Activated CD4-positive, alpha-beta T cell treated with anti-CD3 and anti-CD28 coated beads, Interleukin-2, amount 50 U/mL, for 4 hours (primary cell): Measurements from ENCODE around the gene TMEM140.
"Not testable (repeated sequence)": the region's sequence is repeated elsewhere in the genome, so short reads cannot be mapped to it uniquely, and the experiment has no call there.

Experiments
- DNase-seq, 2 experiments: peaks; one replicate each; pipeline ENCODE4 v3.0.0-alpha.2; 2020

TMEM140 gene

GRCh38 chr7:135159359-135160085 is 11.7 kb downstream of the TMEM140 start:
- no peak for DNase-seq

- no peak for DNase-seq
Measured at GRCh38 chr7:135160098-135160857, 12.4 kb downstream of the TMEM140 start.

- DNase-seq, result no peak
Measured at GRCh38 chr7:135160858-135161653, 13.2 kb downstream of the TMEM140 start.

GRCh38 chr7:135161669-135162068 is 13.8 kb downstream of the TMEM140 start:
- no peak for DNase-seq

GRCh38 chr7:135162382-135163001 is 14.6 kb downstream of the TMEM140 start:
- DNase-seq, result no peak

GRCh38 chr7:135164357-135165061 is 16.6 kb downstream of the TMEM140 start:
- DNase-seq, result no peak

- no peak for DNase-seq
Measured at GRCh38 chr7:135165862-135166261, 18.0 kb downstream of the TMEM140 start.

GRCh38 chr7:135166338-135166990 is 18.6 kb downstream of the TMEM140 start:
- no peak for DNase-seq

- no peak for DNase-seq
Measured at GRCh38 chr7:135167365-135167917, 19.6 kb downstream of the TMEM140 start.

GRCh38 chr7:135168001-135168400 is 20.1 kb downstream of the TMEM140 start:
- peak in 1 of 2 experiments; percentile 27 for DNase-seq

GRCh38 chr7:135168489-135169140 is 20.7 kb downstream of the TMEM140 start:
- DNase-seq, result no peak

- DNase-seq, result peak; percentile 54 to 58
Measured at GRCh38 chr7:135169141-135169963, 21.5 kb downstream of the TMEM140 start.

- DNase-seq, result no peak
Measured at GRCh38 chr7:135169964-135170273, 22.0 kb downstream of the TMEM140 start.

- DNase-seq, result peak; percentile 85
Measured at GRCh38 chr7:135170274-135170997, 22.6 kb downstream of the TMEM140 start, which contains the start of gene CYREN. CYREN (minus strand) TSS chr7:135170707; CDS start chr7:135168922, 1,785 bp downstream.

- DNase-seq, result not testable (repeated sequence)
Measured at GRCh38 chr7:135170998-135171481, 23.2 kb downstream of the TMEM140 start.

- not testable (repeated sequence) for DNase-seq
Measured at GRCh38 chr7:135171581-135172291, 23.9 kb downstream of the TMEM140 start.

- DNase-seq, result not testable (repeated sequence)
Measured at GRCh38 chr7:135173916-135174315, 26.0 kb downstream of the TMEM140 start.

- no peak for DNase-seq
Measured at GRCh38 chr7:135174941-135175340, 27.1 kb downstream of the TMEM140 start.
